OCI-LY1 (cell line): ENCODE data around the gene STRBP.

Experiments used
- EZH2 ChIP-seq: fragments of 200-600 bp; sonication (generic), shearing (Covaris generic); IDR thresholded peaks from 2 replicates; pipeline ENCODE4 v1.8.0; 2017; ENCODE audit warnings: borderline replicate concordance, mixed run types, mild to moderate bottlenecking, antibody characterized with exemption, low read length, moderate library complexity, mixed read lengths
- TF ChIP-seq, protein P1 (sequence below): fragments of 200-600 bp; sonication (generic), shearing (Covaris generic); IDR thresholded peaks from 2 replicates; pipeline ENCODE4 v1.5.1; 2017; ENCODE audit warnings: mild to moderate bottlenecking, antibody characterized with exemption, low read length, moderate library complexity, mixed read lengths

- TF ChIP-seq, protein P1, sequence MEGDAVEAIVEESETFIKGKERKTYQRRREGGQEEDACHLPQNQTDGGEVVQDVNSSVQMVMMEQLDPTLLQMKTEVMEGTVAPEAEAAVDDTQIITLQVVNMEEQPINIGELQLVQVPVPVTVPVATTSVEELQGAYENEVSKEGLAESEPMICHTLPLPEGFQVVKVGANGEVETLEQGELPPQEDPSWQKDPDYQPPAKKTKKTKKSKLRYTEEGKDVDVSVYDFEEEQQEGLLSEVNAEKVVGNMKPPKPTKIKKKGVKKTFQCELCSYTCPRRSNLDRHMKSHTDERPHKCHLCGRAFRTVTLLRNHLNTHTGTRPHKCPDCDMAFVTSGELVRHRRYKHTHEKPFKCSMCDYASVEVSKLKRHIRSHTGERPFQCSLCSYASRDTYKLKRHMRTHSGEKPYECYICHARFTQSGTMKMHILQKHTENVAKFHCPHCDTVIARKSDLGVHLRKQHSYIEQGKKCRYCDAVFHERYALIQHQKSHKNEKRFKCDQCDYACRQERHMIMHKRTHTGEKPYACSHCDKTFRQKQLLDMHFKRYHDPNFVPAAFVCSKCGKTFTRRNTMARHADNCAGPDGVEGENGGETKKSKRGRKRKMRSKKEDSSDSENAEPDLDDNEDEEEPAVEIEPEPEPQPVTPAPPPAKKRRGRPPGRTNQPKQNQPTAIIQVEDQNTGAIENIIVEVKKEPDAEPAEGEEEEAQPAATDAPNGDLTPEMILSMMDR = no peak
- no peak for TF ChIP-seq EZH2
Observed at GRCh38 chr9:123167474-123167873, 100.9 kb downstream of the STRBP start.
